Measurements from ENCODE around the gene GIMAP1. TPM values are rescaled to one million over a fixed set of nuclear protein-coding genes. Genes with fewer than 3 reads are reported as not detected.

GIMAP1 gene
- total RNA-seq, 1 experiment from 2014 or later = not detected

Other genes with a start within 250 kb of the GIMAP1 start
- gene GIMAP7, start 201.7 kb upstream of the GIMAP1 start, total RNA-seq (2014; rRNA removed; shearing (Covaris generic)) = not detected in 2 replicates
- not detected in 2 replicates for gene GIMAP4, start 149.2 kb upstream of the GIMAP1 start, total RNA-seq (2014; rRNA removed; shearing (Covaris generic))
- gene GIMAP6, start 84.2 kb upstream of the GIMAP1 start, total RNA-seq (2014; rRNA removed; shearing (Covaris generic)) = not detected in 2 replicates
- gene GIMAP2, start 30.9 kb upstream of the GIMAP1 start, total RNA-seq (2014; rRNA removed; shearing (Covaris generic)) = 12.6 and 13.5 TPM in 2 replicates
- gene GIMAP5, start 20.8 kb downstream of the GIMAP1 start, total RNA-seq (2014; rRNA removed; shearing (Covaris generic)) = 0.26 and 0.35 TPM in 2 replicates
- gene TMEM176B, start 83.8 kb downstream of the GIMAP1 start, total RNA-seq (2014; rRNA removed; shearing (Covaris generic)) = 0.63 and 1.4 TPM in 2 replicates
- not detected in 2 replicates for gene TMEM176A, start 84.2 kb downstream of the GIMAP1 start, total RNA-seq (2014; rRNA removed; shearing (Covaris generic))
- gene AOC1, start 135.9 kb downstream of the GIMAP1 start, total RNA-seq (2014; rRNA removed; shearing (Covaris generic)) = 0.05 and 0.21 TPM in 2 replicates